Subcutaneous preadipocyte (primary cell): ENCODE measurements around the gene ELK1. TPM values are rescaled to one million over a fixed set of nuclear protein-coding genes. Genes with fewer than 3 reads are reported as not detected.

Experiments used
- small RNA-seq: library from RNA; depleted of rRNA; stranded (forward); fragments of <200 nt; gene quantifications from one replicate; pipeline ENCODE3, GENCODE V24; 2012
- total RNA-seq: library from RNA; depleted of rRNA; stranded (reverse); fragments of >200 nt; gene quantifications from 2 replicates; pipeline ENCODE4 v1.2.3, GENCODE V29; 2012

Gene ELK1, protein sequence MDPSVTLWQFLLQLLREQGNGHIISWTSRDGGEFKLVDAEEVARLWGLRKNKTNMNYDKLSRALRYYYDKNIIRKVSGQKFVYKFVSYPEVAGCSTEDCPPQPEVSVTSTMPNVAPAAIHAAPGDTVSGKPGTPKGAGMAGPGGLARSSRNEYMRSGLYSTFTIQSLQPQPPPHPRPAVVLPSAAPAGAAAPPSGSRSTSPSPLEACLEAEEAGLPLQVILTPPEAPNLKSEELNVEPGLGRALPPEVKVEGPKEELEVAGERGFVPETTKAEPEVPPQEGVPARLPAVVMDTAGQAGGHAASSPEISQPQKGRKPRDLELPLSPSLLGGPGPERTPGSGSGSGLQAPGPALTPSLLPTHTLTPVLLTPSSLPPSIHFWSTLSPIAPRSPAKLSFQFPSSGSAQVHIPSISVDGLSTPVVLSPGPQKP
- 23.9 and 31.5 TPM in 2 replicates for total RNA-seq

DNA sequence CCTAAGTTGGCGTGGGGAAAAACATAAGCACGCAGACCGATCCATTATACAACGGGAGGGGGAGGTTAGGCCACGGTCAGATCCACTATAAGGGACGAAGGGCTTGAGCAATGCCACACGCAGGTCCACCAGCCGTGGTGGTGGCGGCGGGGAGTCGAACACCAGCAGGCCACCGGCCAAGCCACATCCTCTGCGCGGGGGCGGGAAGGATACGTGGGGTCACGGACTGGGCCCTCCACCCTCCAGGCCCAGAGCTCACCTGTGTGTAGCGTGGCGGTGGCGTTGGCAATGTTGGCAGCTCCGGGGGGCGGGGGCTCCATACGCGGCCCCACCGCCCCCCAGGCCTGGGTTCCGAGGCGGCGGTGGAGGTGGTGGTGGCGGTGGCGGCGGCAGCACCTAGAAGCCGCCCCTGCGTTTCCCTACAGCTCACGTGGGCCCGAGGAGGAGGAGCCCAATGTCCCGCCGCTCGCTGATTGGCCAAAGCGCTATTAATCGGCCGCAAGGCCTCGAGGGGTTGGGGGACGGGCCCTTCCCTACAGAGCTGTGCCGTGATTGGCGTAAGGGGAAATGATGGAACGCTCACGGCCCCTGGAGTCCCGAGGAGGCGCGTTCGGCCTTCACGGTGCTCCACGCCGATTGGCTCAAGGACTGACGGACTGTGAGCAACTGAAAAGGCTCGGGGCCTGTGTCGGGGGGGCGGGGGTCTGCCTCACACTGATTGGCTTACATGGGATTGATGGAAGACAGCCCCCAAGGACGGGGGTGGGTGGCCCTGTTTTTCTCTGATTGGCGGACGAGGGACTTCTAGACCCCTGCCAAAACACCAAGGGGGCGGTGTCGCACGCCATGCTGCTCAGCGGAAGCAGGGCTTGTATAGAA, at the start of gene ELK1:
TSS of gene ELK1 (minus strand) at position 400 of the 879 bp plus-strand sequence. CDS start 9,122 bp downstream, outside the sequence.

DNA sequence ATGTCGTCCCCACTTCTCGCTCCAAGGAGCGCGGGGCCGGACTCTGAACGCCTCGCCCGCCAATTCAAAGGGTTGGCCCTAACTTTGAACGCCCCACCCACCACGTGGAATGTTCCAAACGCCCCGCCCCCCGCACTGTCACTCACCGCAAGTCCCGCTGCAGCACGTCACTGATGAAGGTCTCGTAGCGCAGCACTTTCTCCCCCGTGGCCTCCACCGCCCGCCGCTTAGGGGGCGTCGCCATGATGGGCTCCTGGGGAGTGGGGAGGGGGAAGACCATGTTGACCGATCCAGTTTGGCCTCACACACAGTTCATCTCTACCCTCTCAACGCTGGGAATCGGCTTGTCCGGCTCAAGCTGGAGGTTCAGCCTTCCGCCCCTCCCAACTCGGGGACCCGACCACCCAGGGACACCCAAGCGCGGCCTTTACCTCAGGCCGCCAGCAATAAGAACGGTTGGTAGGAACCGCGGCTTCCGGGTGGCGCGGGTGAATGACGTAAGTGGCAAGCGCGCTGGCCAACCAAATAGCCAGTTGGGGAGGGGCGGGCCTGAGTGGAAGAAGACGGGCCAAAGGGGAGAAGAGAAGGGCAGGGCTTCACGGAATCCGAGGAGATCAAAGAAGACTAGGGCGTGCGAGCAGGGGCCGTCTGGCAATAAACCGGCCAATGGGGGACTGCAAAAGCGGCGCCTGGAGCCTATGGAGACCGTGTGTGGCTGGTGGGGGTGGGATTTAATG, 8.5 kb upstream of the ELK1 start, which contains the start of gene UXT:
TSS of gene UXT (minus strand) at position 497 of the 737 bp plus-strand sequence. CDS start at position 244, 253 bp downstream.

DNA sequence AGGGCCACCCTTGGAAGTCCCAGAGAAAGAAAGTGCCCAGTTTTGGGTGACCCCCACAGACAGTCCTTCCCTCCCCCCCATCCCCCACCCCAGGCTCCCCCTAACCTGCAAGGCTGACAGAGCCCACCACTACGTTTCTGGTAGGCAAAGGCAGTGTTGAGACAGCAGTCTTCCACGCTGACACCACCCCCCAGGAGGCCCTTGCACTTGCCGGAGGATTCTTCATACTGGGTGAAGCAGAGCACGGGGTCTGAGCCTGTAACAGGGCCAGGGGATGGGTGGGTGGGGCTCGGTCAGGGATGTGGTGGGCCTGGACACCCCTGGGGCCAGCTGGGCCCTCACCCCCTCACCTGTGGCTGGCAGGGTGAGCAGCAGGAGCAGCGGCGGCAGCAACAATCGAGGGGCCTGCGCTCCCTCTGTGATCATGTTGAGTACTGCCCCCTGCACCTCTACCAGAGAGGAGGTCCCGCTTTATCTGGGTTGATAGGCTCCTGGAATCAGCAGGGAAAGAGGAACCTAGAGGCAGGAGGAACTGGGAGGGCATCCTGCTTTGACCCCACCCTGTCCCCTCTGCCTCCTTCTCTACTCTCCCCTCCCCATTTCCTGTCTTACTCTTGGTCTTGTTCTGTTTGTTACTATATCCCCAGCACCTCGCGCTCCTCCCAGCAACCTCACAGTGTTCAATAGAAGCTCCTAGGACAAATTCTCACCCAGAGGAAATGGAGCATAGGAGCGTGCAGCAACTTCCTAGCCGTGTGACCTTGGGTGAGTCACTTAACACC, 20.8 kb downstream of the ELK1 start, which contains the start of gene CFP:
TSS of gene CFP (minus strand) at position 512 of the 782 bp plus-strand sequence. CDS start at position 426, 86 bp downstream.

DNA sequence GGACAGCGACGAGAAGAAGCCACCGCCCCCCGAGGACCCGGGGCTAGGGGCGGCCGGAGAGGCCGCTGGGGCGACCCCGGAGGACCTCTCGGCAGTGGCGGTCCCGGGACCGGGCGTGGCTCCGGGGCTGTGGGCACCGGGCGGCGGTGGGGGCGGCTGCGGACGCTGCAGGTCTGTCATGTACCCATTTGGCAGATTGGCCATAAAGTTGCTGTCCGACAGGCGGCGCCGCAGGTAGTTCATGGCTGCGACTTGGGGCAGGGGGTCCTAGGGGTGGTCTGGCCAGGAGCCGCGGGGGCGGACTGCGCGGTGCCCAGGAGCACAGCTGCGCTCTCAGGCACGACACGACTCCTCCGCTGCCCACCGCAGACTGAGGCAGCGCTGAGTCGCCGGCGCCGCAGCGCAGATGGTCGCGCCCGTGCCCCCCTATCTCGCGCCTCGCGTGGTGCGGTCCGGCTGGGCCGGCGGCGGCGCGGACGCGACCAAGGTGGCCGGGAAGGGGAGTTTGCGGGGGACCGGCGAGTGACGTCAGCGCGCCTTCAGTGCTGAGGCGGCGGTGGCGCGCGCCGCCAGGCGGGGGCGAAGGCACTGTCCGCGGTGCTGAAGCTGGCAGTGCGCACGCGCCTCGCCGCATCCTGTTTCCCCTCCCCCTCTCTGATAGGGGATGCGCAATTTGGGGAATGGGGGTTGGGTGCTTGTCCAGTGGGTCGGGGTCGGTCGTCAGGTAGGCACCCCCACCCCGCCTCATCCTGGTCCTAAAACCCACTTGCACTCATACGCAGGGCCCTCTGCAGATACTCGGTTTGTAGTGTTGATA, 30.7 kb downstream of the ELK1 start, which contains the start of gene SYN1:
TSS of gene SYN1 (minus strand) at position 372 of the 817 bp plus-strand sequence. CDS start at position 243, 129 bp downstream.

Small RNAs within 50 kb of the gene (small RNA-seq; reads per million reads assigned to genes)
- not detected for gene MIR4769

Other genes starting within 250 kb of the ELK1 start
- gene ZNF41, start 167.3 kb downstream of the ELK1 start, total RNA-seq, result 5.9 and 8.8 TPM in 2 replicates
- 17.6 and 18.0 TPM in 2 replicates for gene ARAF, start 89.4 kb downstream of the ELK1 start, total RNA-seq
- 595 and 1,438 TPM in 2 replicates for gene TIMP1, start 68.1 kb downstream of the ELK1 start, total RNA-seq
- under 0.01 and 0.20 TPM in 2 replicates for gene SYN1, start 30.7 kb downstream of the ELK1 start, total RNA-seq
- gene CFP, start 20.6 kb downstream of the ELK1 start, total RNA-seq, result 0.37 and 0.39 TPM in 2 replicates
- gene UXT, start 8.6 kb upstream of the ELK1 start, total RNA-seq, result 79.4 and 143 TPM in 2 replicates
- gene ZNF81, start 186.3 kb upstream of the ELK1 start, total RNA-seq, result 4.0 and 5.9 TPM in 2 replicates